PC-9 (cell line): Measurements from ENCODE around the gene ZNF396.

Experiments
- CTCF ChIP-seq: fragments of 200-600 bp; sonication (generic); conservative IDR thresholded peaks from 2 replicates; pipeline ENCODE4 v1.6.1; 2017; ENCODE audit warnings: mixed run types, antibody characterized with exemption, mild to moderate bottlenecking, moderate library complexity
- EZH2 ChIP-seq: fragments of 200-600 bp; sonication (generic); IDR thresholded peaks from 2 replicates; pipeline ENCODE4 v1.8.0; 2017; ENCODE audit warnings: antibody characterized with exemption, low read depth

DNA sequence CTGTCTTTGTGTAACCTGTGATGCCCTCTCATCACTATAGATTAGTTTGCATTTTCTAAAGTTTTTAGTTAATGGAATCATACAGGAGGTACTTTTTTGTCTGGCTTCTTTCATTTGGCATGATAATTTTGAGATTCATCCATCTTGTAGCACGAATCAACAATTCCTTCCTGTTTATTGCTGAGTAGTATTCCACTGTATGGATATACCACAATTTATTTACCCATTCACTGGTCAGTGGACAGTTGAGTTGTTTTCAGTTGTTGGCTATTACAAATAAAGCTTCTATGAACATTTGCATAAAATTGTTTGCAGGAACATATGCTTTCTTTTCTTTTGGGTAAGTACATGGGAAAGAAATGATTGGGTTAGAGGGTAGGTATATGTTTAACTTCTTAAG lies 40.1 kb upstream of the ZNF396 start:
- TF ChIP-seq CTCF: no peak
- TF ChIP-seq EZH2: no peak
